K562 (cell line): Measurements from ENCODE around the gene XRCC5. TPM values are rescaled to one million over a fixed set of nuclear protein-coding genes. Genes with fewer than 3 reads are reported as not detected.

ENCODE experiments used
- BCOR ChIP-seq: fragments of 450-650 bp; IDR thresholded peaks from 2 replicates; pipeline ENCODE4 v1.6.1; 2016
- CCNT2 ChIP-seq: IDR thresholded peaks from 2 replicates; pipeline ENCODE4 v1.6.1; 2011; ENCODE audit warnings: borderline replicate concordance, low read depth, mild to moderate bottlenecking, moderate library complexity, mixed read lengths, low read length; ENCODE audit not compliant: insufficient read length; ENCODE audit errors: extremely low read depth
- GTF2A2 ChIP-seq: IDR thresholded peaks from 2 replicates; pipeline ENCODE4 v1.6.1; 2016; ENCODE audit warnings: mild to moderate bottlenecking, missing genetic modification characterization, missing compliant biosample characterization
- HMGXB4 ChIP-seq: sonication (generic); formaldehyde crosslinking; IDR thresholded peaks from 2 replicates; pipeline ENCODE4 v1.8.1; 2023; ENCODE audit warnings: mild to moderate bottlenecking, missing genetic modification reagents
- MAFG ChIP-seq: fragments of 450-650 bp; conservative IDR thresholded peaks from 2 replicates; pipeline ENCODE4 v1.6.1; 2016; ENCODE audit warnings: missing genetic modification characterization, missing compliant biosample characterization
- MCM2 ChIP-seq: fragments of 450-650 bp; IDR thresholded peaks from 2 replicates; pipeline ENCODE4 v1.6.1; 2017; ENCODE audit warnings: low read depth, mild to moderate bottlenecking
- NELFE ChIP-seq: IDR thresholded peaks from 2 replicates; pipeline ENCODE4 v1.6.1; 2011; ENCODE audit warnings: mild to moderate bottlenecking; ENCODE audit not compliant: insufficient read depth, insufficient read length
- NR3C1 ChIP-seq: sonication (generic); formaldehyde crosslinking; IDR thresholded peaks from 2 replicates; pipeline ENCODE4 v1.8.1; 2022; ENCODE audit warnings: missing genetic modification reagents
- PCBP1 ChIP-seq: fragments of 200-400 bp; formaldehyde crosslinking; IDR thresholded peaks from 2 replicates; pipeline ENCODE4 v1.6.1; 2018; ENCODE audit warnings: mild to moderate bottlenecking, low read depth, low read length; ENCODE audit not compliant: poor library complexity, severe bottlenecking
- POLR2H ChIP-seq: IDR thresholded peaks from 2 replicates; pipeline ENCODE4 v1.6.1; 2016; ENCODE audit warnings: missing genetic modification characterization, low read depth, mild to moderate bottlenecking, control low read depth, missing compliant biosample characterization, moderate library complexity
- SETDB1 ChIP-seq: IDR thresholded peaks from one replicate; pipeline ENCODE4 v1.6.1; 2012; ENCODE audit warnings: low read length, control low read depth, inconsistent platforms
- SIRT6 ChIP-seq: IDR thresholded peaks from one replicate; pipeline ENCODE4 v1.6.1; 2012; ENCODE audit warnings: low read depth, mild to moderate bottlenecking, control low read depth, inconsistent platforms, low read length, moderate library complexity
- TAF1 ChIP-seq: IDR thresholded peaks from 2 replicates; pipeline ENCODE4 v1.6.1; 2011; ENCODE audit warnings: mild to moderate bottlenecking, low read length, moderate library complexity; ENCODE audit not compliant: insufficient read depth, control insufficient read depth, severe bottlenecking; ENCODE audit errors: extremely low read depth
- TCF7L2 ChIP-seq: fragments of 150-350 bp; IDR thresholded peaks from 2 replicates; pipeline ENCODE4 v1.6.1; 2016; ENCODE audit warnings: low read depth, mild to moderate bottlenecking, low read length, moderate library complexity
- UBTF ChIP-seq, 2 experiments: IDR thresholded peaks; 2 replicates each; pipeline ENCODE4 v1.6.1; 2012; ENCODE audit warnings: improper control_type of control experiment in 2 of 2, low read depth in 2 of 2, low read length in 2 of 2, borderline replicate concordance in 1 of 2
- ZBTB34 ChIP-seq: fragments of 250-450 bp; sonication (Bioruptor Pico); IDR thresholded peaks from 2 replicates; pipeline ENCODE4 v1.8.0; 2021; ENCODE audit warnings: mild to moderate bottlenecking, moderate library complexity
- polyA plus RNA-seq, 8 experiments: library from polyadenylated mRNA; depleted of rRNA in 4 of 8; stranded (reverse) in 5 of 8; unstranded in 3 of 8; fragments of >200 nt; fragmentation: Nextera tagmentation in 2 of 8; fragmentation: Illumina TruSeq in 1 of 8; extraction: Ambion mirVana in 2 of 8; extraction: Trizol in 1 of 8; gene quantifications; 2 replicates each; pipeline versions ENCODE4 v1.2.1 to v1.2.3, GENCODE V29; 2011 to 2014; ENCODE audit warnings: inconsistent platforms in 1 of 8, missing spikeins in 1 of 8
- total RNA-seq, 7 experiments: library from RNA; depleted of rRNA in 6 of 7; stranded (reverse); fragments of >200 nt in 6 of 7; fragmentation: Illumina TruSeq in 2 of 7; extraction: Trizol in 2 of 7; gene quantifications; 2 replicates each; pipeline versions ENCODE4 v1.2.1 to v1.2.3, GENCODE V29; 2011 to 2021; ENCODE audit warnings: low replicate concordance in 1 of 7
- TF ChIP-seq, protein P1 (sequence below): fragments of 450-650 bp; IDR thresholded peaks from 2 replicates; pipeline ENCODE4 v1.6.1; 2016

The XRCC5 gene
- total and polyA plus RNA-seq, 9 of the 15 experiments (the other 6 are each of a cell fraction or from before 2014, with no cell fraction given) = 168 to 551 (median 297) TPM

DNA sequence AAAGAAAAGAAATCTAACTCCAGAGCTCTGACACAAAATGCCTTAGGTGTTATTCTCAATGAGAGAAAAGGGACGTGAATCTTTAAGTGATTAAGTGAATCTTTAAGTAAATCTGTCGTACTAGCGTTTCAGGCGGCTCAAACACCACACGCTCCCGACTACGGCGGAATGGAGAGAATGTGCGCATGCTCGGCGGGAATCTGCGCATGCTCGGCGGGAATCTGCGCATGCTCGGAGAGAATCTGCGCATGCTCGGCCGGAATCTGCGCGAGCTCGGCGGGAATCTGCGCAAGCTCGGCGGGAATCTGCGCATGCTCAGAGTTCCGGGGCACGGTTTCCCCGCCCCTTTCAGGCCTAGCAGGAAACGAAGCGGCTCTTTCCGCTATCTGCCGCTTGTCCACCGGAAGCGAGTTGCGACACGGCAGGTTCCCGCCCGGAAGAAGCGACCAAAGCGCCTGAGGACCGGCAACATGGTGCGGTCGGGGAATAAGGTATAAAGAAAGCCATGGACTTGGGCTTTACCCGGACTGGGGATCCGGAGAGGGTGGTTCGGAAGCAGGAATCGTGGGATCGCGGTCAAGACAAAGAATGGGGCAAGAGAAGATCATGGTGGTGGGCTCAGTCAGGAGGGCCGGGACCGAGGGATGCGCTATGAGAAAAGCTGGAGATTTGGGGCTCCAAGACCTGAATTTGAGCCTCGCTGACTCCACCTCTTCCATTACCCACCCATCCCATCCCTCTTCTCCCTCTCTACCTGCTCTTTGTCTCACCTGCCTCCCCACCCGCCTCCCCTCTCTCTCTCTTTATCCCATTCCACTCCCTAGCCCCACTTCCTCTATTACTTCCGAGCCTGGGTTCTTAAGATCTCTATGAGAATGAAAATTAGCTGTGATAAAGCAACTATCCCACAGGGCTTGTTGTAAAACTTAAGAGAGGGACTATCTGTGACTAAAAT is at the start of gene XRCC5 (continued):
- TF ChIP-seq HMGXB4 (CRISPR knock-in tag) (no peak), TAF1 (peak; percentile 87), CCNT2 (no peak), SIRT6 (no peak), POLR2H (peak; percentile 80), GTF2A2 (tag) (no peak), UBTF (IDR thresholded peaks at IDR 0.05; ENCODE audit: borderline replicate concordance in 1 of 2, low read depth in 2 of 2, low read length in 2 of 2) (no peak), ZBTB34 (no peak), MAFG (no peak), BCOR (no peak), SETDB1 (no peak), NELFE (no peak), MCM2 (no peak), PCBP1 (no peak), NR3C1 (CRISPR knock-in tag) (no peak), TCF7L2 (no peak)
- TF ChIP-seq, protein P1, sequence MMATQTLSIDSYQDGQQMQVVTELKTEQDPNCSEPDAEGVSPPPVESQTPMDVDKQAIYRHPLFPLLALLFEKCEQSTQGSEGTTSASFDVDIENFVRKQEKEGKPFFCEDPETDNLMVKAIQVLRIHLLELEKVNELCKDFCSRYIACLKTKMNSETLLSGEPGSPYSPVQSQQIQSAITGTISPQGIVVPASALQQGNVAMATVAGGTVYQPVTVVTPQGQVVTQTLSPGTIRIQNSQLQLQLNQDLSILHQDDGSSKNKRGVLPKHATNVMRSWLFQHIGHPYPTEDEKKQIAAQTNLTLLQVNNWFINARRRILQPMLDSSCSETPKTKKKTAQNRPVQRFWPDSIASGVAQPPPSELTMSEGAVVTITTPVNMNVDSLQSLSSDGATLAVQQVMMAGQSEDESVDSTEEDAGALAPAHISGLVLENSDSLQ = no peak
